ENCODE results near the gene CALN1.

CALN1 gene

DNA sequence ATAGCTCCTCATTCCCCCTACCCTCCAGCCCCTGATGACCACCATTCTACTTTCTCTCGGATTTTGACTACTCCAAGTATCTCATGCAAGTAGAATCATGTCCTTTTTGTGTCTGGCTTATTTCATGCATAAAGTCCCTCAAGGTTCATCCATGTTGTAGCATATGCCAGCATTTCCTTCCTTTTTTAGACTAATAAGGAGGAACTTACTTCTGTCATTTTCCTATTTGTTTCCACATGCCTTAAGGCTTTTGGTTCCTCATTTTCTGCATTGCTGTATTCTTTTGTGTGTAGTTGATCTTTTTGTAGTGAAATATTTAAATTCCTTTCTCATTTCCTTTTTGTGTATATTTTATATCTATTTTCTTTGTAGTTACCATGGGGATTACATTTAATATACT, 376.9 kb downstream of the CALN1 start:
- H3K4me3 ChIP-seq (ENCODE audit: low read length): no peak overlapping the region
- no peak overlapping the region for H2AFZ ChIP-seq (ENCODE audit: low read depth, low read length)
- H3K9me3 ChIP-seq (ENCODE audit: insufficient read depth, low read length): no peaks in the 10 kb centered on the region
- no peak overlapping the region for H3K4me2 ChIP-seq (ENCODE audit: low read length)
- H3K79me2 ChIP-seq (ENCODE audit: low read length): no peaks in the 10 kb centered on the region
- no peak overlapping the region for H3K9ac ChIP-seq (ENCODE audit: low read length)
- H3K27ac ChIP-seq (ENCODE audit: low read length): no peak overlapping the region
- H3K4me1 ChIP-seq (ENCODE audit: low read length): no peaks in the 10 kb centered on the region
- H4K20me1 ChIP-seq (ENCODE audit: insufficient read depth, low read length): no peaks in the 10 kb centered on the region
- TF ChIP-seq, protein P1, sequence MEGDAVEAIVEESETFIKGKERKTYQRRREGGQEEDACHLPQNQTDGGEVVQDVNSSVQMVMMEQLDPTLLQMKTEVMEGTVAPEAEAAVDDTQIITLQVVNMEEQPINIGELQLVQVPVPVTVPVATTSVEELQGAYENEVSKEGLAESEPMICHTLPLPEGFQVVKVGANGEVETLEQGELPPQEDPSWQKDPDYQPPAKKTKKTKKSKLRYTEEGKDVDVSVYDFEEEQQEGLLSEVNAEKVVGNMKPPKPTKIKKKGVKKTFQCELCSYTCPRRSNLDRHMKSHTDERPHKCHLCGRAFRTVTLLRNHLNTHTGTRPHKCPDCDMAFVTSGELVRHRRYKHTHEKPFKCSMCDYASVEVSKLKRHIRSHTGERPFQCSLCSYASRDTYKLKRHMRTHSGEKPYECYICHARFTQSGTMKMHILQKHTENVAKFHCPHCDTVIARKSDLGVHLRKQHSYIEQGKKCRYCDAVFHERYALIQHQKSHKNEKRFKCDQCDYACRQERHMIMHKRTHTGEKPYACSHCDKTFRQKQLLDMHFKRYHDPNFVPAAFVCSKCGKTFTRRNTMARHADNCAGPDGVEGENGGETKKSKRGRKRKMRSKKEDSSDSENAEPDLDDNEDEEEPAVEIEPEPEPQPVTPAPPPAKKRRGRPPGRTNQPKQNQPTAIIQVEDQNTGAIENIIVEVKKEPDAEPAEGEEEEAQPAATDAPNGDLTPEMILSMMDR (IDR thresholded peaks at IDR 0.05; ENCODE audit: low read depth, low read length): no peak
- H3K27me3 ChIP-seq (ENCODE audit: low read depth, low read length): no peaks in the 10 kb centered on the region
- H3K36me3 ChIP-seq (replicated peaks; ENCODE audit: low read depth, low read length): no peaks in the 10 kb centered on the region

GRCh38 chr7:72032934-72033333, 379.2 kb downstream of the CALN1 start:
- Histone ChIP-seq H3K79me2 (ENCODE audit: low read length) (no peaks in the 10 kb centered on the region), H3K4me2 (ENCODE audit: low read length) (no peak overlapping the region), H3K27ac (ENCODE audit: low read length) (no peak overlapping the region), H2AFZ (ENCODE audit: low read depth, low read length) (no peak overlapping the region), H3K36me3 (replicated peaks; ENCODE audit: low read depth, low read length) (no peaks in the 10 kb centered on the region), H3K4me3 (ENCODE audit: low read length) (no peak overlapping the region), H3K9me3 (ENCODE audit: insufficient read depth, low read length) (no peaks in the 10 kb centered on the region), H3K27me3 (ENCODE audit: low read depth, low read length) (no peaks in the 10 kb centered on the region), H3K9ac (ENCODE audit: low read length) (no peak overlapping the region), H4K20me1 (ENCODE audit: insufficient read depth, low read length) (no peaks in the 10 kb centered on the region), H3K4me1 (ENCODE audit: low read length) (no peaks in the 10 kb centered on the region)
- TF ChIP-seq, protein P1 (IDR thresholded peaks at IDR 0.05; ENCODE audit: low read depth, low read length): no peak

GRCh38 chr7:72030994-72031667, 381.0 kb downstream of the CALN1 start:
- no peak overlapping the region for H3K27ac ChIP-seq (ENCODE audit: low read length)
- no peaks in the 10 kb centered on the region for H3K79me2 ChIP-seq (ENCODE audit: low read length)
- no peaks in the 10 kb centered on the region for H3K27me3 ChIP-seq (ENCODE audit: low read depth, low read length)
- no peaks in the 10 kb centered on the region for H4K20me1 ChIP-seq (ENCODE audit: insufficient read depth, low read length)
- no peaks in the 10 kb centered on the region for H3K36me3 ChIP-seq (replicated peaks; ENCODE audit: low read depth, low read length)
- H3K9me3 ChIP-seq (ENCODE audit: insufficient read depth, low read length): no peaks in the 10 kb centered on the region
- H3K4me1 ChIP-seq (ENCODE audit: low read length): no peaks in the 10 kb centered on the region
- no peak overlapping the region for H2AFZ ChIP-seq (ENCODE audit: low read depth, low read length)
- TF ChIP-seq EZH2phosphoT487 (IDR thresholded peaks at IDR 0.05; ENCODE audit: low read depth): no peak
- TF ChIP-seq, protein P1 (IDR thresholded peaks at IDR 0.05; ENCODE audit: low read depth, low read length): no peak
- no peak overlapping the region for H3K4me2 ChIP-seq (ENCODE audit: low read length)
- no peak overlapping the region for H3K4me3 ChIP-seq (ENCODE audit: low read length)
- H3K9ac ChIP-seq (ENCODE audit: low read length): no peak overlapping the region

DNA sequence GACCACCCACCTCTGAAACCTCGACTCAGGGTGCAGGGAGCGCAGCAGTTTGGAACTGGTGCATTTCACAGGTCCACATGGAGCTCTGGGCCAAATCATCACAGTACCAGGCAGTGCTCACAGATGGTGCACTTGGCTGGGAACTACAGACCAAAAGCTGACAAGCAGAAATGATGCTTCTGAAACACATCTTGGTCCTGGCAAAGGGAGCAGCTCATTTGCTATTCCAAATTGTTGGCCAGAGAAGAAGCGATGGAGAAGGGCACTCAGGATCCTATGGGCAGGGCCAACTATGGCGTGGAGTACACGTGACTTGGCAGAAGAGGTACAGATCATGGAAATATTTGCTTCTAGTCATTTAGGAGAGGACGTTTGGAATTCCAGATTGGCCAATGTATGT, 383.9 kb downstream of the CALN1 start:
- Histone ChIP-seq H2AFZ (ENCODE audit: low read depth, low read length) (no peak overlapping the region), H3K4me3 (ENCODE audit: low read length) (no peak overlapping the region)

More for the DNA sequence above, 383.9 kb downstream of the CALN1 start:
- no peaks in the 10 kb centered on the region for H3K4me1 ChIP-seq (ENCODE audit: low read length)
- no peak overlapping the region for H3K9ac ChIP-seq (ENCODE audit: low read length)
- no peak overlapping the region for H3K4me2 ChIP-seq (ENCODE audit: low read length)
- H3K27me3 ChIP-seq (ENCODE audit: low read depth, low read length): no peaks in the 10 kb centered on the region
- no peak for TF ChIP-seq EZH2phosphoT487 (IDR thresholded peaks at IDR 0.05; ENCODE audit: low read depth)
- TF ChIP-seq, protein P1 (IDR thresholded peaks at IDR 0.05; ENCODE audit: low read depth, low read length): no peak
- H3K79me2 ChIP-seq (ENCODE audit: low read length): no peaks in the 10 kb centered on the region
- no peaks in the 10 kb centered on the region for H4K20me1 ChIP-seq (ENCODE audit: insufficient read depth, low read length)
- H3K9me3 ChIP-seq (ENCODE audit: insufficient read depth, low read length): no peaks in the 10 kb centered on the region
- H3K36me3 ChIP-seq (replicated peaks; ENCODE audit: low read depth, low read length): no peaks in the 10 kb centered on the region
- H3K27ac ChIP-seq (ENCODE audit: low read length): no peak overlapping the region
